Mucosa of stomach (tissue), 1 donor: Measurements from ENCODE around the gene KRTAP10-10.
"Not testable (repeated sequence)": the region's sequence is repeated elsewhere in the genome, so short reads cannot be mapped to it uniquely, and the experiment has no call there.

Source experiments
- H3K27me3 ChIP-seq: one replicate; pipeline ENCODE4 v1.7.0; 2013; ENCODE audit warnings: mild to moderate bottlenecking, low read length; ENCODE audit not compliant: control insufficient read depth, insufficient read depth
- H3K36me3 ChIP-seq: one replicate; pipeline ENCODE4 v1.7.0; 2013; ENCODE audit warnings: low read length; ENCODE audit not compliant: control insufficient read depth, insufficient read depth
- H3K4me1 ChIP-seq: one replicate; pipeline ENCODE4 v1.7.0; 2013; ENCODE audit warnings: mild to moderate bottlenecking, low read length; ENCODE audit not compliant: control insufficient read depth, insufficient read depth
- H3K4me3 ChIP-seq: one replicate; pipeline ENCODE4 v1.7.0; 2013; ENCODE audit warnings: low read length
- H3K9ac ChIP-seq: one replicate; pipeline ENCODE4 v1.7.0; 2013; ENCODE audit warnings: mild to moderate bottlenecking, low read length, moderate library complexity
- H3K9me3 ChIP-seq: one replicate; pipeline ENCODE4 v1.7.0; 2013; ENCODE audit warnings: mild to moderate bottlenecking, low read length, moderate library complexity; ENCODE audit not compliant: control insufficient read depth
- donor health status: Pancreatic carcinoma.

The KRTAP10-10 gene

DNA sequence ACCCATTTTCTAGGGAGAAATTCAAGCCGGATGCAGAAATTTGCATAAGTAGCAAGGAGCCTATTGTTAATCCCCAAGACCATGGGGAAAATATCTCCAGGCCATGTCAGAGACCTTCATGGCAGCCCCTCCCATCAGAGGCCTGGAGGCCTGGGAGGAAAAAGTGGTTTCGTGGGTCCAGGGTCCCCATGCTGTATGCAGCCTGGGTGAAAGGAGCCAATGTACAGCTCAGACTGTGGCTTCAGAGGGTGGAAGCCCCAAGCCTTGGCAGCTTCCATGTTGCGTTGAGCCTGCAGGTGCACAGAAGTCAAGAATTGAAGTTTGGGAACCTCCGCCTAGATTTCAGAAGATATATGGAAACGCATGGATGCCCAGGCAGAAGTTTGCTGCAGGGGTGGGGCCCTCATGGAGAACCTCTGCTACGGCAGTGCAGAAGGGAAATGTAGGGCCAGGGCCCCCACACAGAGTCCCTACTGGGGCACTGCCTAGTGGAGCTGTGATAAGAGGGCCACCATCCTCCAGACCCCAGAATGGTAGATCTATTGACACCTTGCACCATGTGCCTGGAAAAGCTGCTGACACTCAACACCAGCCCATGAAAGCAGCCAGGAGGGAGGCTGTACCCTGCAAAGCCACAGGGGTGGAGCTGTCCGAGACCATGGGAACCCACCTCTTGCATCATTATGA, 26.9 kb upstream of the KRTAP10-10 start:
- not testable (repeated sequence) for H3K27me3 ChIP-seq, H3K36me3 ChIP-seq, H3K9me3 ChIP-seq

DNA sequence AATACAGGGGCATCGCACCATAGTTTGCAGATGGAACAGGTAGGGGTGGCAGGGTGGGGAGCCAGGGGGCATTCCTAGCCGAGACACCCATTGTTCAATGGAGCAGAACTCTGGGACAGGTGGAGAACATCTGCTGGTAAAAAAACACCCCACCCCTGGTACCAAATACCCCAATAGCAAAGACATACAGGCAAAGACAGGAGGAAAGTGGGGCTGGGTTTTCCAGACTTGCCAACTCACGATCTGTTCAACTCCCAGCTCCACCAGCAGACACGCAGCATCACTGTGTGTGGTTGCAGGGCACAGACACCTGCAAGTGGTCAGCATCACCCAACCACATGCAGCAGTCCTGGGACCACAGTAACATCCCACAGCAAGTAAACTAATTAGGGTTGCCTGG, 25.6 kb upstream of the KRTAP10-10 start:
- H3K4me1 ChIP-seq: no peaks in the 10 kb centered on the region
- no peaks in the 10 kb centered on the region for H3K27me3 ChIP-seq
- H3K4me3 ChIP-seq: no peak overlapping the region
- H3K36me3 ChIP-seq: no peaks in the 10 kb centered on the region
- H3K9me3 ChIP-seq: no peaks in the 10 kb centered on the region
- no peak overlapping the region for H3K9ac ChIP-seq

More for the DNA sequence above, 26.9 kb upstream of the KRTAP10-10 start:
- not testable (repeated sequence) for H3K4me3 ChIP-seq, H3K4me1 ChIP-seq, H3K9ac ChIP-seq

DNA sequence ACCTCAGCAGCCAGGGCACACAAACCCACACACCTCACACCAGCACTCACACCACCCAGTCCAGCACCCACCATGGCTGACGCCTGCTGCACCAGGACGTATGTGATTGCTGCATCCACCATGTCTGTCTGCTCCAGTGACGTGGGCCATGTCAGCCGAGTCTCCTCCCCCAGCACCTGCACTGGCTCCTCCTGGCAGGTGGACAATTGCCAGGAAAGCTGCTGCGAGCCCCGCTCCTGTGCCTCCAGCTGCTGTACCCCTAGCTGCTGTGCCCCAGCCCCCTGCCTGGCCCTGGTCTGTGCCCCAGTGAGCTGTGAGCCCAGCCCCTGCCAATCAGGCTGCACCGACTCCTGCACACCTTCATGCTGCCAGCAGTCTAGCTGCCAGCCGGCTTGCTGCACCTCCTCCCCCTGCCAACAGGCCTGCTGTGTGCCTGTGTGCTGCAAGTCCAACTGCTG, 25.1 kb upstream of the KRTAP10-10 start, which contains the start of gene KRTAP10-8:
TSS of gene KRTAP10-8 (plus strand) at position 51 of the 458 bp plus-strand sequence. CDS start at position 73, 22 bp downstream.
- Histone ChIP-seq H3K9ac (no peak within 1 kb of the TSS), H3K4me3 (no peak within 1 kb of the TSS), H3K9me3 (no peaks in the 10 kb centered on the region), H3K4me1 (no peaks in the 10 kb centered on the region), H3K36me3 (no peaks in the 10 kb centered on the region), H3K27me3 (no peaks in the 10 kb centered on the region)

DNA sequence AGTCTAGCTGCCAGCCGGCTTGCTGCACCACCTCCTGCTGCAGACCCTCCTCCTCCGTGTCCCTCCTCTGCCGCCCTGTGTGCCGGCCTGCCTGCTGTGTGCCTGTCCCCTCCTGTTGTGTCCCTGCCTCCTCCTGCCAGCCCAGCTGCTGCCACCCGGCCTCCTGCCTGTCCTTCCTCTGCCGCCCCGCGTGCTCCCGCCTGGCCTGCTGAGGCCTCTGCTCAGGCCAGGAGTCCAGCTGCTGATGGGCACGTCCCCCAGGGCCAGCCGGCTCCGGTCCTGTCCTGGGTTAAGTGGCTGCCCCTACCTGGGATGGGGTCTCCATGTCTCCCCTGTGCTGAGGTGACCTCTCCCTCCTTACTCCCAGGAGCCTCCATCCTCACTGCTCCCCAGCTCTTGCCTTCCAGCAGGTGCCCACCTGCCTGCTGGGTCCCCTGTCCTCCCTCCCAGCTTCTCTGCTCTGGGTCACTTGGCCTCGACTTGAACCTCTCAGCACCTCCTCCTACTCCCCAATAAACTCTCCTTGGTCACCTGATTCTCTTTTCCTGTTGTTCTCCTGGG, 24.4 kb upstream of the KRTAP10-10 start:
- Histone ChIP-seq H3K36me3 (no peaks in the 10 kb centered on the region), H3K9me3 (no peaks in the 10 kb centered on the region), H3K9ac (no peak overlapping the region), H3K4me1 (no peaks in the 10 kb centered on the region), H3K27me3 (no peaks in the 10 kb centered on the region), H3K4me3 (no peak overlapping the region)

DNA sequence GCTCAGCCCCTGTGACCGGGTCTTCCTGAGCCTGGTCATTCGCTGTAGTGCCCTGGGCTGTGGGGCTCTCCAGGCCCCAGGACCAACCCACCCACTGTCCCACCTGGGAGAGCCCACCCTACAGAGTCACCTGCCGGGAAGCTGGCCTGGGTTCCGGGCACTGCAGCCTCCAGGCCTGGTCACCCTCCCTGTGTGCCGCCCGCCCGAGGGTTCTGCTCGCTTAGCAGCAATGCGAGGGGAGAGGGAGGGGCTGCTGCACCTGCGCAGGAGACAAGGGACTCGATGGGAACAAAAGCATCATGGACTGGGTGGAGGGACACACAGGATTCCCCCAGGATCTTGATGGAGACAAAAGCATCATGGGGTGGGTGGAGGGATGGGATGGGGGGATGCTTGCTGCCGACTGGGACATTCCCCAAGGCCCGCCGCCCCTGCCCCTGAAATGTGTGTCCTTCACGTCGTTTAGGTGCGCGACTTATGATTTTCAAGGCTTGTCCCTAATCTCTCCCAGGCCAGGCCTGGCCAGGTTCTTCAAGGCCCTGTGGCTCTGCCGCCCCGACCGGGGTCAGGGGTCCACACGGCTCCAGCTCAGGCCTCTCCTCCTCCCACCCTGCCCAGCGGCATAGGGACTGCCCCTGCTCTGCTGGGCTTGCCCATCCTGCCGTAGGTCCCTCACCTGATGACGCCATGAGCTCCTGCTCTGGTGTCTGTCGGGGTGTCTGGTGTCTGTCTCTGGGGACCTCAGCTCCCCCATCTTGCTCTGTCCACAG, 23.6 kb upstream of the KRTAP10-10 start:
- H3K36me3 ChIP-seq: no peaks in the 10 kb centered on the region
- H3K9me3 ChIP-seq: no peaks in the 10 kb centered on the region
- H3K4me3 ChIP-seq: no peak overlapping the region
- H3K9ac ChIP-seq: no peak overlapping the region
- H3K4me1 ChIP-seq: no peaks in the 10 kb centered on the region
- H3K27me3 ChIP-seq: no peaks in the 10 kb centered on the region

DNA sequence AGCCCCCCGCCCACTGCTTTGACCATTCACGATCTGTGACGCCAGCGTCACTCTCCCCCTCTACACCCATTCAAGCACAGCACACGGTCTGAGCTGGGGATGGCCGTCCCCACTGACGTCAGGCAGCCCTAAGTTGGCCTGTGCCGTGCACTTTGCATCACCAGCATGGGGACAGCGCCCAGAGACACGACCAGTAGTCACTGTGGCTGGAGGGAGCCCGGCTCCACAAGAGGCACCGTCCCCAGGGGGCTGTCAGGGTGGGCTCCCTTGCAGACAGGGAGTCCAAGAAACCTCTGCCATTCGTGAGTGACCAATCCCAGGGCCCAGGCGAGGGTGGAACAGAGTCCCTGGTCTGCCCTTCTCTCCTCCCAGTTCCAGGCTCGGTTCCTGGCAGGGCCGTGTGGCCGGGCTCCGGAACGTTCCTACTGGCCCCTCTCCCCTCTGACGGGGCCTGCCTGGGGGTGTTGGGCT, 23.0 kb upstream of the KRTAP10-10 start:
- Histone ChIP-seq H3K9me3 (no peaks in the 10 kb centered on the region), H3K4me1 (no peaks in the 10 kb centered on the region), H3K9ac (no peak overlapping the region), H3K4me3 (no peak overlapping the region), H3K36me3 (no peaks in the 10 kb centered on the region), H3K27me3 (no peaks in the 10 kb centered on the region)

DNA sequence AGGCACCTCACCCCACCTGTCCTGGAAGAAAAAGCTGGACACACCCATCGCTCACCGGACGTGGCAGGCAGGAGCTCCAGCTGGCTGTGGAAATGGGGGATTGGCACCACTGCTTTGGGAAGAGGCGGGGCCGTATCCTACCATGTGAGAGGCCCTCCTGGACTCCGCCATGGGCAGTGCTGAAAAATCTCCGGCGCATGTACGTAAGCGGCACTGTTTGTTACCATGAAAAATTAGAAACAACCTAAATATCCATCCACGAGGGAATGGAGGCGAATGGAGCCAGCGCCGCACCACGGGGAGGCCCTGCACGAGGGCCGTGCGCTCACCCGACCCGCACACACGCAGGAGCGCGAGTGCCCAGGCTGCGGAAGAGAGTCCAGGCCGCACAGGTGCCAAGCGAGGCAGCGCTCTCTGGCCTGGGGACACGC, 22.2 kb upstream of the KRTAP10-10 start:
- H3K9me3 ChIP-seq: no peaks in the 10 kb centered on the region
- H3K9ac ChIP-seq: no peak overlapping the region
- no peaks in the 10 kb centered on the region for H3K27me3 ChIP-seq
- no peaks in the 10 kb centered on the region for H3K4me1 ChIP-seq
- H3K4me3 ChIP-seq: no peak overlapping the region
- no peaks in the 10 kb centered on the region for H3K36me3 ChIP-seq

DNA sequence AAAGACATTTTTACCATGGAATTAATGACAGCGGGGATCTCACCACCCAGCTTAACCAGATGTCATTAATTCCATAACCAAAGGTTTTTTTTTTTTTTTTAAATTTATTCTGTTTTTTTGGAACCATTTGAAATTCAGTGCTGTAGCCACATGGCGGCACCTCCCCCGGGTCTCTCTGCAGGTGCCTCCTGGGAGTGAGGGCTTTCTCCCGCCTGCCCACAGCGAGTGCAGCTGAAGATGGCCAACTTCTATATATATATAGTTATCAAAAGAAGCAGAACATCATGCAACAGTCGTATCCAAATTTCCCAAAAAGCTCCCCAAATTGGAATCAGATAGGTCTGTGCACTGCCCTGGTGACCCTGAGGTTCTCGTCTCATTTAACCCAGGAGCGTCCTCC, 21.7 kb upstream of the KRTAP10-10 start:
- Histone ChIP-seq H3K9ac (no peak overlapping the region), H3K4me1 (no peaks in the 10 kb centered on the region), H3K4me3 (no peak overlapping the region), H3K27me3 (no peaks in the 10 kb centered on the region), H3K36me3 (no peaks in the 10 kb centered on the region), H3K9me3 (no peaks in the 10 kb centered on the region)

DNA sequence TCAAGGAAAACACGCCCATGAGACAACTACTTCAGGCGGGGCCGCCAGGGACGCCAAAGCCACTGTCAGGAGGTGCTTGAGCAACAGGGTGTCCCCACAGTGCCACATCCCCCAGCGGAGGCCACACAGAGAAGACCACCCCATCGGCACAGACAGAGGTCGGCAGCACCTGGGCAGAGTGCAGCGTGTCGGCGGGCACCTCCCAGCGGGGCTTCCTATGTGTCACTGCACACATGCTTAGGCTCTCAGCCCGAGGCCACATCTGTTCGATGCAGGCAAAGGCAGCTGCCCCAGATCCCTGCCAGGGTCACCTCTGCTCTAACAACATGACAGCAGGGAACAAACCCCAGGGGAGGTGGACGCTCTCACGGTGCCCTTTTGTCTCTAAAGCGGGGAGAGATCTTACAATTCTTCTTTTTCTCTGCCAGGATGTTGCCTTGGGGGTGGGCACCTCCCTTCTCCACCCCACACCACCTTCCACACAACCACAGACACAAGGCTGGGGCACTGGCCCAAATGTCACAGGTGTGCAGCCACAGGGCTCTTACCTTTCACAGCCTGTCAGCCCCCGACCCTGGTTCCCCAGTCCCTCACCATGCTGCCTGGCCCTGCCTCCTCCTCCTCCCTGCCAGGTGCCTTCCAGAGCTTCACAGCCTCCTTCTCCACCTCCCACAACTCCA, 21.1 kb upstream of the KRTAP10-10 start:
- H3K4me3 ChIP-seq: no peak overlapping the region

DNA sequence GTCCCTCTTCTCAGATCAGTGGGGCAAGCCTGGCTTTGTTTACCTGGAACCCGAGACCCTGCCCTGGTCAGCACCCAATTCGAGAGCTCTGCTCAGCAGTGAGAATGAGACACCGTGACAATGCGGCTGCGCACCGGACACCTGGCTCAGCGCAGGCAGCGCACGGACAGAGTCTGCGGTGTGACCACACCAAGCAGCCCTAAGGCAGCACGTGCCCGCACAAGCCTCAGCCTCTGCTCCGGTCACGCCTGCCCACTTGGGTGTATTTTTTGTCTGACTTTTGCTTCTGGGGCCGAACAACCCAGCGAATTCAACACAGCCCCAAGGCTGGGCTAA, 20.6 kb upstream of the KRTAP10-10 start:
- Histone ChIP-seq H3K9me3 (no peaks in the 10 kb centered on the region), H3K9ac (no peak overlapping the region), H3K4me3 (no peak overlapping the region), H3K27me3 (no peaks in the 10 kb centered on the region), H3K36me3 (no peaks in the 10 kb centered on the region), H3K4me1 (no peaks in the 10 kb centered on the region)

More for the DNA sequence above, 21.1 kb upstream of the KRTAP10-10 start:
- no peaks in the 10 kb centered on the region for H3K9me3 ChIP-seq
- H3K9ac ChIP-seq: no peak overlapping the region
- H3K27me3 ChIP-seq: no peaks in the 10 kb centered on the region
- H3K4me1 ChIP-seq: no peaks in the 10 kb centered on the region
- no peaks in the 10 kb centered on the region for H3K36me3 ChIP-seq

DNA sequence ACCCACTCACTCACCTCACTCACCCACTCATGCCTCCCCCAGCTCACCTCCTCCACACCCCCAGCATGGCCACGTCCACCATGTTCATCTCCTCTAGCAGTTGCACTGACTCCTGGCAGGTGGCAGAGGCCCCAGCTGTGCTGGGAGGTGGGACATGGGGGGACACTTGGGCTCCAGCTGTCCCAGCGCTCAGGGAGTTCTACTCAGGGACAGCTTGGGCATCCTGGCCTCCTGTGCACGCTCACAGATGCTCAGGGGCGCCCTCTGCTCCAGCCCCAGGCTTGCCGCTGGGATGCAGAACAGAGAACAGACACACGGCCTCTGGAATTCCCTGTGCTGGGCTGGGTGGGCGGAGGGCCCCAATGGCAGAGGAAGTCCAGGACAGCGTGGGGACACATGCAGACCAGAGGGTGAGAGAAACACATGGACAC, 20.1 kb upstream of the KRTAP10-10 start:
- H3K36me3 ChIP-seq: no peaks in the 10 kb centered on the region

DNA sequence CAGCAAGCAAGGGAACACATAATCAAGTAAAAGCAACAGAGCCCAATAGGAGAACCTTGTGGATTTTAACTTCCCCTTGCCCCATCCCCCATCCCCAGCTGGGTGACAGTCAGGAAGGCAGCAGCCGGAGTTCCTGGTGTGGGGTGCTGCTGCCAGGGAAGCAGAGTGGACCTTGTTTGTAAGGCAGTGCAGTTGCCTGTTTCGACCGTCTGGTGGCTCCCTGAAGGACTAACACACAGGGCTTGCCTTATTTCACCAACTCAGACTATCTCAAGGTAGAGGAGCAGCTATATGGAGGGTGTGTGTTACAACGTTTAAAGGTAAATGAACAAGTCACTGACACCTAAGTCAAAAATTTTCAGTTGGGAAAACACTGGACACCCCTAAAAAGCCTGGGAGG, 18.7 kb upstream of the KRTAP10-10 start:
- no peaks in the 10 kb centered on the region for H3K4me1 ChIP-seq
- no peaks in the 10 kb centered on the region for H3K36me3 ChIP-seq
- H3K27me3 ChIP-seq: no peaks in the 10 kb centered on the region
- no peak overlapping the region for H3K4me3 ChIP-seq
- H3K9ac ChIP-seq: no peak overlapping the region
- H3K9me3 ChIP-seq: no peaks in the 10 kb centered on the region

More for the DNA sequence above, 20.1 kb upstream of the KRTAP10-10 start:
- H3K9me3 ChIP-seq: no peaks in the 10 kb centered on the region
- no peak overlapping the region for H3K9ac ChIP-seq
- no peak overlapping the region for H3K4me3 ChIP-seq
- H3K27me3 ChIP-seq: no peaks in the 10 kb centered on the region
- no peaks in the 10 kb centered on the region for H3K4me1 ChIP-seq
